Dermis blood vessel endothelial cell (primary cell): Measurements from ENCODE around the gene EXT2. TPM values are rescaled to one million over a fixed set of nuclear protein-coding genes. Genes with fewer than 3 reads are reported as not detected.
A peak's percentile ranks its signal among the peaks of the same experiment; 100 is the strongest.

ENCODE experiments used
- DNase-seq: peaks from one replicate; pipeline ENCODE4 v3.0.0; 2010
- total RNA-seq: library from RNA; depleted of rRNA; stranded (reverse); fragments of >200 nt; gene quantifications from 2 replicates; pipeline ENCODE4 v1.2.3, GENCODE V29; 2014

Gene EXT2
- total RNA-seq, 1 donor from 2014 or later, result 149 TPM

GRCh38 chr11:44207292-44207691 is 111.8 kb downstream of the EXT2 start:
- DNase-seq, result no peak

- no peak for DNase-seq
These were observed 113.6 kb downstream of the EXT2 start for GRCh38 chr11:44208976-44209603.

- DNase-seq, result no peak
These were observed 116.7 kb downstream of the EXT2 start for GRCh38 chr11:44212128-44212527.

GRCh38 chr11:44213148-44213547 is 117.7 kb downstream of the EXT2 start:
- DNase-seq, result no peak

GRCh38 chr11:44217432-44217831 is 122.0 kb downstream of the EXT2 start:
- DNase-seq, result no peak

- no peak for DNase-seq
These were observed 124.6 kb downstream of the EXT2 start for GRCh38 chr11:44219830-44220796.

GRCh38 chr11:44221456-44221855 is 126.0 kb downstream of the EXT2 start:
- no peak for DNase-seq

GRCh38 chr11:44221992-44222391 is 126.5 kb downstream of the EXT2 start:
- no peak for DNase-seq

- DNase-seq, result no peak
These were observed 127.8 kb downstream of the EXT2 start for GRCh38 chr11:44223238-44223637.

GRCh38 chr11:44224867-44225501 is 129.5 kb downstream of the EXT2 start:
- DNase-seq, result no peak

- DNase-seq, result no peak
These were observed 131.0 kb downstream of the EXT2 start for GRCh38 chr11:44226490-44226889.

GRCh38 chr11:44226945-44227344 is 131.5 kb downstream of the EXT2 start:
- no peak for DNase-seq

GRCh38 chr11:44228379-44228778 is 132.9 kb downstream of the EXT2 start:
- DNase-seq, result no peak

- no peak for DNase-seq
These were observed 133.6 kb downstream of the EXT2 start for GRCh38 chr11:44229098-44229497.

GRCh38 chr11:44229624-44230023 is 134.1 kb downstream of the EXT2 start:
- no peak for DNase-seq

GRCh38 chr11:44235765-44236201 is 140.3 kb downstream of the EXT2 start:
- no peak for DNase-seq

GRCh38 chr11:44236296-44236695 is 140.8 kb downstream of the EXT2 start:
- no peak for DNase-seq

GRCh38 chr11:44237156-44237555 is 141.7 kb downstream of the EXT2 start:
- DNase-seq, result no peak

GRCh38 chr11:44241851-44242250 is 146.4 kb downstream of the EXT2 start:
- no peak for DNase-seq

- DNase-seq, result no peak
These were observed 147.6 kb downstream of the EXT2 start for GRCh38 chr11:44243086-44243485.

GRCh38 chr11:44243595-44244343 is 148.3 kb downstream of the EXT2 start:
- peak; percentile 37 for DNase-seq

GRCh38 chr11:44244639-44245310 is 149.3 kb downstream of the EXT2 start:
- peak; percentile 41 for DNase-seq
